Caco-2 (cell line): ENCODE measurements around the gene TRUB1. TPM values are rescaled to one million over a fixed set of nuclear protein-coding genes. Genes with fewer than 3 reads are reported as not detected.

Source experiments
- BruUV-seq: library from RNA; stranded (reverse); fragments of 400-500 nt; replicated peaks from 2 replicates; lab custom pipeline; 2021; lab: Mats Ljungman, UMichigan
- CTCF ChIA-PET: fragments of 300-600 bp; sonication (Branson Sonifier 250); formaldehyde crosslinking; loops from one replicate; lab custom pipeline; 2022; ENCODE audit warnings: antibody characterized with exemption; lab: Charles Lee
- POLR2A ChIA-PET: fragments of 300-600 bp; sonication (Branson Sonifier 250); formaldehyde crosslinking; loops from one replicate; lab custom pipeline; 2022; ENCODE audit warnings: antibody characterized with exemption; lab: Charles Lee
- DNase-seq, 2 experiments: peaks; one replicate each; pipeline versions ENCODE4 v3.0.0 to v3.0.0-alpha.2; 2020 to 2022
- H3K27me3 ChIP-seq: replicated peaks from 2 replicates; pipeline ENCODE4 v1.6.0; 2011; ENCODE audit warnings: low read length; ENCODE audit not compliant: control insufficient read depth, insufficient read depth
- H3K36me3 ChIP-seq: 2 replicates; pipeline ENCODE4 v1.5.1; 2011; ENCODE audit warnings: low read length; ENCODE audit not compliant: control insufficient read depth, insufficient read depth
- H3K4me1 ChIP-seq: fragments of 250-450 bp; sonication (Bioruptor Pico); 2 replicates; pipeline ENCODE4 v1.5.1; 2020; ENCODE audit warnings: mild to moderate bottlenecking
- H3K4me3 ChIP-seq: 2 replicates; pipeline ENCODE4 v1.5.1; 2011; ENCODE audit warnings: low read depth, mild to moderate bottlenecking, control low read depth, low read length
- H3K9me3 ChIP-seq: fragments of 250-450 bp; sonication (Bioruptor Pico); 2 replicates; pipeline ENCODE4 v1.5.1; 2020; ENCODE audit warnings: mild to moderate bottlenecking, moderate library complexity
- H3K27ac Mint-ChIP-seq: one replicate; pipeline ENCODE4 v1.8.0; 2022; ENCODE audit warnings: mixed read lengths; ENCODE audit not compliant: unreplicated experiment
- H3K27me3 Mint-ChIP-seq: one replicate; pipeline ENCODE4 v1.8.0; 2022; ENCODE audit warnings: mixed read lengths; ENCODE audit not compliant: insufficient read depth, unreplicated experiment
- H3K36me3 Mint-ChIP-seq: one replicate; pipeline ENCODE4 v1.8.0; 2022; ENCODE audit warnings: mild to moderate bottlenecking, mixed read lengths; ENCODE audit not compliant: insufficient read depth, unreplicated experiment
- H3K4me1 Mint-ChIP-seq: one replicate; pipeline ENCODE4 v1.8.0; 2022; ENCODE audit warnings: low read depth, mixed read lengths; ENCODE audit not compliant: unreplicated experiment
- H3K4me3 Mint-ChIP-seq: one replicate; pipeline ENCODE4 v1.8.0; 2022; ENCODE audit warnings: mild to moderate bottlenecking, moderate library complexity, mixed read lengths; ENCODE audit not compliant: unreplicated experiment
- H3K9me3 Mint-ChIP-seq: one replicate; pipeline ENCODE4 v1.8.0; 2022; ENCODE audit warnings: mixed read lengths; ENCODE audit not compliant: unreplicated experiment
- intact Hi-C: fragments of 100-400 bp; cut with micrococcal nuclease; formaldehyde crosslinking; loops from one replicate; pipeline ENCODE4 v1.10.0; 2022; ENCODE audit not compliant: unreplicated experiment
- total RNA-seq: library from RNA; stranded (reverse); gene quantifications from 2 replicates; pipeline ENCODE4 v1.2.3, GENCODE V29; 2022
- TF ChIP-seq, protein P1 (sequence below), 2 experiments: fragments of 200-600 bp in 1 of 2; IDR thresholded peaks; 1 replicate in 1 of 2; 2 replicates in 1 of 2; pipeline versions ENCODE4 v1.5.1 to v1.8.0; 2011 to 2022; ENCODE audit warnings: antibody characterized with exemption in 1 of 2, control low read depth in 1 of 2, inconsistent platforms in 1 of 2, low read depth in 1 of 2, low read length in 1 of 2, mild to moderate bottlenecking in 1 of 2, moderate library complexity in 1 of 2; ENCODE audit not compliant: insufficient read depth in 1 of 2, severe bottlenecking in 1 of 2, unreplicated experiment in 1 of 2

TRUB1 gene
- total RNA-seq, 1 experiment from 2014 or later = 22.0 TPM

DNA sequence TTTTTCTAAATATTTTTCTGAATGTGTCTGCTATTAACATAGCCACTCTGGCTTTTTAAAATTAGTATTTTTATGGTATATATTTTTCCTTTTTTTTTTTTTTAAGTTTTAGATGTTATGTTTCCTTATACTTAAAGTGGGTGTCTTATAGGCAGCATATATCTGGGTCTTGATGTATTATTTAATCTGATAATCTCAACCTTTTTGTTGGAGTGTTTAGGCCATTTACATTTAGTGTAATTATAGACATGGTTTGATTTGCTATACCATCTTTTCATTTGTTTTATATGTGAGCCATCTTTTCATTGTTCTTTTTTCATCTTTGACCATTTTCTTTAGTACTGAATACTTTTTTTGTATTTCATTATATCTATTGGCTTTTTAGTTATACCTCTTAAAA lies 45.0 kb downstream of the TRUB1 start:
- H3K27me3 Mint-ChIP-seq = no peaks in the 10 kb centered on the region
- H3K36me3 ChIP-seq = no peaks in the 10 kb centered on the region
- H3K9me3 ChIP-seq = peaks cover 19% of the 10 kb centered on the region
- CTCF ChIA-PET = no interaction called here
- H3K4me1 ChIP-seq = no peaks in the 10 kb centered on the region
- intact Hi-C loops = no loop called here
- no peaks in the 10 kb centered on the region for H3K27me3 ChIP-seq
- no peaks in the 10 kb centered on the region for H3K4me1 Mint-ChIP-seq
- no peak overlapping the region for H3K4me3 ChIP-seq
- POLR2A ChIA-PET = no interaction called here
- TF ChIP-seq, protein P1, sequence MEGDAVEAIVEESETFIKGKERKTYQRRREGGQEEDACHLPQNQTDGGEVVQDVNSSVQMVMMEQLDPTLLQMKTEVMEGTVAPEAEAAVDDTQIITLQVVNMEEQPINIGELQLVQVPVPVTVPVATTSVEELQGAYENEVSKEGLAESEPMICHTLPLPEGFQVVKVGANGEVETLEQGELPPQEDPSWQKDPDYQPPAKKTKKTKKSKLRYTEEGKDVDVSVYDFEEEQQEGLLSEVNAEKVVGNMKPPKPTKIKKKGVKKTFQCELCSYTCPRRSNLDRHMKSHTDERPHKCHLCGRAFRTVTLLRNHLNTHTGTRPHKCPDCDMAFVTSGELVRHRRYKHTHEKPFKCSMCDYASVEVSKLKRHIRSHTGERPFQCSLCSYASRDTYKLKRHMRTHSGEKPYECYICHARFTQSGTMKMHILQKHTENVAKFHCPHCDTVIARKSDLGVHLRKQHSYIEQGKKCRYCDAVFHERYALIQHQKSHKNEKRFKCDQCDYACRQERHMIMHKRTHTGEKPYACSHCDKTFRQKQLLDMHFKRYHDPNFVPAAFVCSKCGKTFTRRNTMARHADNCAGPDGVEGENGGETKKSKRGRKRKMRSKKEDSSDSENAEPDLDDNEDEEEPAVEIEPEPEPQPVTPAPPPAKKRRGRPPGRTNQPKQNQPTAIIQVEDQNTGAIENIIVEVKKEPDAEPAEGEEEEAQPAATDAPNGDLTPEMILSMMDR (IDR thresholded peaks at IDR 0.05; ENCODE audit: insufficient read depth in 1 of 2, low read depth in 1 of 2, low read length in 1 of 2, severe bottlenecking in 1 of 2, unreplicated experiment in 1 of 2) = no peak
- peaks cover 28% of the 10 kb centered on the region for H3K36me3 Mint-ChIP-seq
- no peak for DNase-seq
- no peak overlapping the region for H3K27ac Mint-ChIP-seq
- no peak overlapping the region for H3K4me3 Mint-ChIP-seq
- no TSS peak for BruUV-seq
- peaks cover 26% of the 10 kb centered on the region for H3K9me3 Mint-ChIP-seq

DNA sequence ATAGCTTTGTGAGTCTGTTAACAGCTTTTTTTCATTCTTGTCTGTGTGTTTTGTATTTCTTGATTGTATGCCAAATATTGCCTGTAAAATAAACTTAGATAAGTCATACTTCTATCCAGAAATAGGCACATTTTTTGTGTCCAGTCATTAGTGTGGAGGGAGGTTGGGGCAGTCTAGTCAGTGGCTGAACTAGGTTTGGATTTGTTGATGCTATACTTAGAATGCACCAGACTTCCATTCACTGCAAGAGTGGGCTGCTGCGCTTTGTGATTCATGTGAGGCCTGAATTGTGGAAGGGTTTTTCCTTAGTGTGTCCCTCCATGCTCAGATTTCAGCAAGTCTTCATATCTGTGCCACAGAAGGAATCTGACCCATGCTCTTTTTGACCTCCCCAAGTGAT lies 50.0 kb downstream of the TRUB1 start:
- no peak overlapping the region for H3K27ac Mint-ChIP-seq
- Histone ChIP-seq H3K36me3 (no peaks in the 10 kb centered on the region), H3K9me3 (peaks cover 18% of the 10 kb centered on the region), H3K27me3 (no peaks in the 10 kb centered on the region), H3K4me3 (no peak overlapping the region), H3K4me1 (no peaks in the 10 kb centered on the region)
- no peak overlapping the region for H3K4me3 Mint-ChIP-seq
- peaks cover 13% of the 10 kb centered on the region for H3K36me3 Mint-ChIP-seq
- H3K4me1 Mint-ChIP-seq = no peaks in the 10 kb centered on the region
- CTCF ChIA-PET = no interaction called here
- H3K27me3 Mint-ChIP-seq = no peaks in the 10 kb centered on the region
- BruUV-seq = no TSS peak
- TF ChIP-seq, protein P1 (IDR thresholded peaks at IDR 0.05; ENCODE audit: insufficient read depth in 1 of 2, low read depth in 1 of 2, low read length in 1 of 2, severe bottlenecking in 1 of 2, unreplicated experiment in 1 of 2) = no peak
- peaks cover 26% of the 10 kb centered on the region for H3K9me3 Mint-ChIP-seq
- POLR2A ChIA-PET = no interaction called here
- no peak for DNase-seq
- intact Hi-C loops = no loop called here

GRCh38 chr10:114990586-114990985 lies 52.6 kb downstream of the TRUB1 start:
- DNase-seq = no peak
- BruUV-seq = no TSS peak
- no peaks in the 10 kb centered on the region for H3K27me3 ChIP-seq
- no peaks in the 10 kb centered on the region for H3K36me3 ChIP-seq
- intact Hi-C loops = no loop called here
- Mint-ChIP-seq H3K27me3 (no peaks in the 10 kb centered on the region), H3K27ac (no peak overlapping the region), H3K9me3 (peaks cover 3% of the 10 kb centered on the region), H3K4me1 (no peaks in the 10 kb centered on the region), H3K4me3 (no peak overlapping the region), H3K36me3 (peaks cover 6% of the 10 kb centered on the region)
- H3K4me3 ChIP-seq = no peak overlapping the region
- TF ChIP-seq, protein P1 (IDR thresholded peaks at IDR 0.05; ENCODE audit: insufficient read depth in 1 of 2, low read depth in 1 of 2, low read length in 1 of 2, severe bottlenecking in 1 of 2, unreplicated experiment in 1 of 2) = no peak
- H3K9me3 ChIP-seq = 0 out of 2 replicates have a peak, but pooled peaks cover 7% of the 10 kb centered on the region
- POLR2A ChIA-PET = no interaction called here
- CTCF ChIA-PET = no interaction called here
- H3K4me1 ChIP-seq = no peaks in the 10 kb centered on the region
